ENCODE results near the gene ITGB4.

The ITGB4 gene

DNA sequence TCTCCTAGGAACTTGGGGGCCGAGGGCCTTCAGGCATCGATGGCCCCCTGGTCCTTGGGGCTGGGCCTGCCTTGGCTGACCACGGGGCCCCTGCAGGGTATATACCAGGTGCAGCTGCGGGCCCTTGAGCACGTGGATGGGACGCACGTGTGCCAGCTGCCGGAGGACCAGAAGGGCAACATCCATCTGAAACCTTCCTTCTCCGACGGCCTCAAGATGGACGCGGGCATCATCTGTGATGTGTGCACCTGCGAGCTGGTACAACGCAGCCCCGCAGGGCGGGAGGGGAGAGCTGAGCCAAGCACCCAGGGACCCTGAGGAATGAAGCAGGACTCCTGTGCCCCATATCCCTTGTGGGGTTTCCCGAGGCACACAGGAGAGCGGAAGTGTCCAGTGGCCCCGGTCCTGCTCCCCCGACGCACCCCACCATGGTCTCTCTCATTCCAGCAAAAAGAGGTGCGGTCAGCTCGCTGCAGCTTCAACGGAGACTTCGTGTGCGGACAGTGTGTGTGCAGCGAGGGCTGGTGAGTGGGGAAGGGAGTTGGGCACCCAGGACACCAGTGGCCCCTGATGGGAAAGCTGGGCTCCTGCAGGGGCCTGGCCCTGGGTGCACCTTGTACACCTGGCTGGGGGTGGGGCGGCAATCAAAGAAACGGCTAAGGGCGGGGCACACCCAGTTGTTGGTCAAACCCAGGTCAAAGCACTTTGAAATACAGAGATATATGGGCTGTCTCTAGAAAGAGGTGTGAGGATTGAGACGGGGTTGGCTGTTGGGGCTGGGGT, 10.6 kb downstream of the ITGB4 start:
- TF ChIP-seq, protein P1, sequence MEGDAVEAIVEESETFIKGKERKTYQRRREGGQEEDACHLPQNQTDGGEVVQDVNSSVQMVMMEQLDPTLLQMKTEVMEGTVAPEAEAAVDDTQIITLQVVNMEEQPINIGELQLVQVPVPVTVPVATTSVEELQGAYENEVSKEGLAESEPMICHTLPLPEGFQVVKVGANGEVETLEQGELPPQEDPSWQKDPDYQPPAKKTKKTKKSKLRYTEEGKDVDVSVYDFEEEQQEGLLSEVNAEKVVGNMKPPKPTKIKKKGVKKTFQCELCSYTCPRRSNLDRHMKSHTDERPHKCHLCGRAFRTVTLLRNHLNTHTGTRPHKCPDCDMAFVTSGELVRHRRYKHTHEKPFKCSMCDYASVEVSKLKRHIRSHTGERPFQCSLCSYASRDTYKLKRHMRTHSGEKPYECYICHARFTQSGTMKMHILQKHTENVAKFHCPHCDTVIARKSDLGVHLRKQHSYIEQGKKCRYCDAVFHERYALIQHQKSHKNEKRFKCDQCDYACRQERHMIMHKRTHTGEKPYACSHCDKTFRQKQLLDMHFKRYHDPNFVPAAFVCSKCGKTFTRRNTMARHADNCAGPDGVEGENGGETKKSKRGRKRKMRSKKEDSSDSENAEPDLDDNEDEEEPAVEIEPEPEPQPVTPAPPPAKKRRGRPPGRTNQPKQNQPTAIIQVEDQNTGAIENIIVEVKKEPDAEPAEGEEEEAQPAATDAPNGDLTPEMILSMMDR (IDR thresholded peaks at IDR 0.05; ENCODE audit: low read depth, low read length), result no peak
- no peaks in the 10 kb centered on the region for H3K36me3 ChIP-seq
- no peak for DNase-seq
- no peaks in the 10 kb centered on the region for H3K9me3 ChIP-seq
- no peaks in the 10 kb centered on the region for H3K27me3 ChIP-seq
- H3K4me3 ChIP-seq (ENCODE audit: low read depth, low read length), result no peak overlapping the region
- H3K4me1 ChIP-seq, result no peaks in the 10 kb centered on the region

DNA sequence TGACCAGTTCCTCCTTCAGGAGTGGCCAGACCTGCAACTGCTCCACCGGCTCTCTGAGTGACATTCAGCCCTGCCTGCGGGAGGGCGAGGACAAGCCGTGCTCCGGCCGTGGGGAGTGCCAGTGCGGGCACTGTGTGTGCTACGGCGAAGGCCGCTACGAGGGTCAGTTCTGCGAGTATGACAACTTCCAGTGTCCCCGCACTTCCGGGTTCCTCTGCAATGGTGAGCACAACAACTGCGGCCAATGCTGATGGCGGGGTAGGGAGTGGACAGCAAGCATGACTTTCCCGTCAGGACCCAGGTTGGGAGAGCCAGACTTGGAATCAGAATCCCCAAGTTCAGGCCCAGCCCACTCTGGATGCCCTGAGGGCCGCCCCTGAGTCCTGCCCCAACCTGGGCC, 12.2 kb downstream of the ITGB4 start:
- no peaks in the 10 kb centered on the region for H3K36me3 ChIP-seq
- TF ChIP-seq, protein P1 (IDR thresholded peaks at IDR 0.05; ENCODE audit: low read depth, low read length), result no peak
- H3K4me3 ChIP-seq (ENCODE audit: low read depth, low read length), result no peak overlapping the region
- no peaks in the 10 kb centered on the region for H3K4me1 ChIP-seq
- no peaks in the 10 kb centered on the region for H3K27me3 ChIP-seq
- H3K9me3 ChIP-seq, result no peaks in the 10 kb centered on the region
- no peak for DNase-seq

DNA sequence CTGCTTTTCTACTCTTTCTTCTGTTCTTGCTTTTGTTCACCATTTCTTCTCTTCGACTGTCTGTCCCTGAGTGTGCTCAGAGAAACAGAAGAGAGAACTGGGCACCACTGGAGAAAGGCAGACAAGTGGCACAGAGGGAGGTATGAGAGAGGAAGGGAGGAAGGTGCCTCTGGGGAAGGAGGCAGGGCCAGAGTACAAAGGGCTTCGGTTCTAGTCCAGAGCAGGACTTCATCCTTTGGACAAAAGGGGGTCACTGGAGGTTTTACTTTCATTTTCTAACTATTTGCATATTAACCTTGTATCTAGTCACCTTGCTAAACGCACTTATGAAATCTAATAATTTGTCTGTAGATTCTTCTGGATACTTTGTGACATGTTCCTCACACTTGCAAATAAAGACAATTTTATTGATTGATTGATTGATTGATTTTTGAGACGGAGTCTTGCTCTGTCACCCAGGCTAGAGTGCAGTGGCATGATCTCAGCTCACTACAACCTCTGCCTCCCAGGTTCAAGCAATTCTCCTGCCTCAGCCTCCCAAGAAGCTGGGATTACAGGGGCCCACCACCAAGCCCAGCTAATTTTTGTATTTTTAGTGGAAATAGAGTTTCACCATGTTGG, 13.5 kb downstream of the ITGB4 start:
- TF ChIP-seq, protein P1 (IDR thresholded peaks at IDR 0.05; ENCODE audit: low read depth, low read length), result no peak
- H3K9me3 ChIP-seq, result no peaks in the 10 kb centered on the region
- no peak for DNase-seq
- no peaks in the 10 kb centered on the region for H3K36me3 ChIP-seq
- H3K27me3 ChIP-seq, result no peaks in the 10 kb centered on the region
- H3K4me1 ChIP-seq, result no peaks in the 10 kb centered on the region
- H3K4me3 ChIP-seq (ENCODE audit: low read depth, low read length), result no peak overlapping the region

DNA sequence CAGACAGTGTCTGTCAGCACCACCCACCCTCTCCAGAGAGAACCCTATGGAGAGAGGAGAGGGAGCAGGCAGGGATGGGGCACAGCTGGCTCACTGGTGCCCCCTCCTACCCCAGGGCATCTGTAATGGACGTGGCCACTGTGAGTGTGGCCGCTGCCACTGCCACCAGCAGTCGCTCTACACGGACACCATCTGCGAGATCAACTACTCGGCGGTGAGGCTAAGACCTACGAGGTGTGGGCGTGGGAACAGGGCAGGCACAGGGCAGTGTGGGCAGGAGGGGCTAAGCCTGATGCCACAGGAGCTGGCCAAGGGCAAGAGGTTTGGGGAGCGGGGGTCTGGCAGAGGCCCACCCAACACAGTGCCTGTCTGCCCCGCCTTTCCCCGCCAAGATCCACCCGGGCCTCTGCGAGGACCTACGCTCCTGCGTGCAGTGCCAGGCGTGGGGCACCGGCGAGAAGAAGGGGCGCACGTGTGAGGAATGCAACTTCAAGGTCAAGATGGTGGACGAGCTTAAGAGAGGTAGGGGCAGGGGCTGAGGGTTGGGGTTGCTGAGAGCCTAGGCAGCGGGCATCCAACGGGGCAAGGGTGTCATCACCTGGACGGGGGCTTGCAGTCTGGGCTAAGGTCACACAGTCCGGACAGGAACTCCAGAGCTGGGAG, 15.0 kb downstream of the ITGB4 start:
- TF ChIP-seq, protein P1 (IDR thresholded peaks at IDR 0.05; ENCODE audit: low read depth, low read length), result no peak
- Histone ChIP-seq H3K36me3 (no peaks in the 10 kb centered on the region), H3K4me1 (no peaks in the 10 kb centered on the region), H3K9me3 (no peaks in the 10 kb centered on the region), H3K4me3 (ENCODE audit: low read depth, low read length) (no peak overlapping the region), H3K27me3 (no peaks in the 10 kb centered on the region)
- no peak for DNase-seq

DNA sequence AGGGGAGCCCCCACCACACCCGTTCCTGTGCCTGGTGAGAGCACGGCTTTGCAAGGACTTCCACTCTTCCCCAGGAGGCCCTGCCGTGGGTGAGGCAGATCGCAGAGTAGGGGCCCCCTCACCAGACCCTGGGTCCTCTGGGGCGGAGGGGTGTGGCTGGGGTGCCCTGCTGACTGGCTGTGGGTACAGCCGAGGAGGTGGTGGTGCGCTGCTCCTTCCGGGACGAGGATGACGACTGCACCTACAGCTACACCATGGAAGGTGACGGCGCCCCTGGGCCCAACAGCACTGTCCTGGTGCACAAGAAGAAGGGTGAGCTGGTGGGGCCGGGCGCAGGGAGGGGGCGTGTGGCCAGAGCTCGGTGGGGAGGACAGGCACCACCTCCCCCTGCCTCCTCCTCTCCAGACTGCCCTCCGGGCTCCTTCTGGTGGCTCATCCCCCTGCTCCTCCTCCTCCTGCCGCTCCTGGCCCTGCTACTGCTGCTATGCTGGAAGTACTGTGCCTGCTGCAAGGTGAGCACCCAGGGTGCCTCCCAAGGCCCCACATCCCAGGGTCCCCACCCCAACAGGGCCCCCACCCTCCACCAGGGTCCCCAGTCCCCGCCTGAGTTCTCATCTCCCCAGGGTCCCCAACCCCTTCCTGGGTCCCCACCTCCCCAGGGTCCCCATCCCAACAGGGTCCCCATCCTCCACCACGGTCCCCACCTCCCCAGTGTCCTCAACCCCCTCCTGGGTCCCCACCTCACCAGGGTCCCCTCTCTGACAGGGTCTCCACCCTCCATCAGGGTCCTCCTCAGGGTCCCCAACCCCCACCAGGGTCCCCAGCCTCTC, 16.1 kb downstream of the ITGB4 start:
- no peaks in the 10 kb centered on the region for H3K4me1 ChIP-seq
- H3K4me3 ChIP-seq (ENCODE audit: low read depth, low read length), result no peak overlapping the region
- no peak for DNase-seq

More for the DNA sequence above, 16.1 kb downstream of the ITGB4 start:
- no peaks in the 10 kb centered on the region for H3K9me3 ChIP-seq
- no peaks in the 10 kb centered on the region for H3K27me3 ChIP-seq
- TF ChIP-seq, protein P1 (IDR thresholded peaks at IDR 0.05; ENCODE audit: low read depth, low read length), result no peak
- H3K36me3 ChIP-seq, result no peaks in the 10 kb centered on the region
